PC-9 (cell line): ENCODE data around the gene UTP14C.

Experiments used
- EZH2 ChIP-seq: fragments of 200-600 bp; sonication (generic); IDR thresholded peaks from 2 replicates; pipeline ENCODE4 v1.8.0; 2017; ENCODE audit warnings: antibody characterized with exemption, low read depth
- TF ChIP-seq, protein P1 (sequence below): fragments of 200-600 bp; sonication (generic); conservative IDR thresholded peaks from 2 replicates; pipeline ENCODE4 v1.6.1; 2017; ENCODE audit warnings: mixed run types, antibody characterized with exemption, mild to moderate bottlenecking, moderate library complexity

DNA sequence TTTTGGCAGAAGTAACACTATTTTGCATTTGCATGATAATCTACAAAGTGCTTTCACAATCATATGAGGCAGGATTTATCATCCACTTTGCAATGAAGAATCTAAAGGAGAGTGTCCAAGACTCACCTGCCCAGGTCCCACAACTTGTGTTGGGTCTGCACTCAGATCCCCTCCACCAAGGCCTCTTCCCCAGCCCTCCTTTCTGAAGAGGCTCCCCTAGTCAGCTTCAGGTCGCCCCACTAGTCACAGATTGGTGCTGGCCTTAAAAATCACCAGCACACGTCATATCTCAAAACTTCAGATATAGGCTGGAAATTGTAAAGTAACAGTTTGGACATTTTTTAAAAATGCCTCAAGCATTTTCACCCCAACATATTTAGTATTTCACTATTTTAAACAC is 30.8 kb upstream of the UTP14C start:
- TF ChIP-seq, protein P1, sequence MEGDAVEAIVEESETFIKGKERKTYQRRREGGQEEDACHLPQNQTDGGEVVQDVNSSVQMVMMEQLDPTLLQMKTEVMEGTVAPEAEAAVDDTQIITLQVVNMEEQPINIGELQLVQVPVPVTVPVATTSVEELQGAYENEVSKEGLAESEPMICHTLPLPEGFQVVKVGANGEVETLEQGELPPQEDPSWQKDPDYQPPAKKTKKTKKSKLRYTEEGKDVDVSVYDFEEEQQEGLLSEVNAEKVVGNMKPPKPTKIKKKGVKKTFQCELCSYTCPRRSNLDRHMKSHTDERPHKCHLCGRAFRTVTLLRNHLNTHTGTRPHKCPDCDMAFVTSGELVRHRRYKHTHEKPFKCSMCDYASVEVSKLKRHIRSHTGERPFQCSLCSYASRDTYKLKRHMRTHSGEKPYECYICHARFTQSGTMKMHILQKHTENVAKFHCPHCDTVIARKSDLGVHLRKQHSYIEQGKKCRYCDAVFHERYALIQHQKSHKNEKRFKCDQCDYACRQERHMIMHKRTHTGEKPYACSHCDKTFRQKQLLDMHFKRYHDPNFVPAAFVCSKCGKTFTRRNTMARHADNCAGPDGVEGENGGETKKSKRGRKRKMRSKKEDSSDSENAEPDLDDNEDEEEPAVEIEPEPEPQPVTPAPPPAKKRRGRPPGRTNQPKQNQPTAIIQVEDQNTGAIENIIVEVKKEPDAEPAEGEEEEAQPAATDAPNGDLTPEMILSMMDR: no peak
- no peak for TF ChIP-seq EZH2
